Naive thymus-derived CD4-positive, alpha-beta T cell (primary cell): ENCODE measurements around the gene GSAP. TPM values are rescaled to one million over a fixed set of nuclear protein-coding genes. Genes with fewer than 3 reads are reported as not detected.
"Not testable (repeated sequence)": the region's sequence is repeated elsewhere in the genome, so short reads cannot be mapped to it uniquely, and the experiment has no call there.

Experiments
- ATAC-seq: fragments of 150-1000 bp; cut with Tn5 transposase; 2 replicates; pipeline ENCODE4 v1.10.0; 2021; ENCODE audit warnings: mild to moderate bottlenecking, moderate library complexity
- CTCF ChIA-PET: fragments of 350-600 bp; sonication (Branson Sonifier 250); formaldehyde crosslinking; loops from one replicate; lab custom pipeline; 2021; ENCODE audit warnings: antibody characterized with exemption; lab: Charles Lee
- POLR2A ChIA-PET: fragments of 350-600 bp; sonication (Branson Sonifier 250); formaldehyde crosslinking; loops from one replicate; lab custom pipeline; 2021; ENCODE audit warnings: antibody characterized with exemption, inconsistent platforms; lab: Charles Lee
- DNase-seq, 9 donors: peaks; one replicate each; pipeline versions ENCODE4 v3.0.0 to v3.0.0-alpha.2; 2020 to 2022; ENCODE audit warnings: mixed read lengths in 1 of 9
- H3K27ac ChIP-seq: one replicate; pipeline ENCODE4 v1.7.0; 2013; ENCODE audit warnings: mild to moderate bottlenecking, low read depth, low read length, moderate library complexity
- H3K27me3 ChIP-seq, 2 donors: one replicate each; pipeline ENCODE4 v1.7.0; 2013; ENCODE audit warnings: low read length in 2 of 2, mild to moderate bottlenecking in 2 of 2, moderate library complexity in 2 of 2; ENCODE audit not compliant: control insufficient read depth in 2 of 2, insufficient read depth in 2 of 2
- H3K36me3 ChIP-seq, 3 experiments: 1 replicate in 2 of 3; 2 replicates in 1 of 3; pipeline ENCODE4 v1.7.0; 2013; ENCODE audit warnings: low read length in 3 of 3, mild to moderate bottlenecking in 3 of 3, moderate library complexity in 1 of 3; ENCODE audit not compliant: insufficient read depth in 3 of 3, control insufficient read depth in 2 of 3
- H3K4me1 ChIP-seq, 2 donors: one replicate each; pipeline ENCODE4 v1.7.0; 2013; ENCODE audit warnings: low read length in 2 of 2, mild to moderate bottlenecking in 2 of 2, moderate library complexity in 1 of 2; ENCODE audit not compliant: control insufficient read depth in 2 of 2, insufficient read depth in 2 of 2
- H3K4me3 ChIP-seq: 2 replicates; pipeline ENCODE4 v1.7.0; 2013; ENCODE audit warnings: mild to moderate bottlenecking, low read length
- H3K9me3 ChIP-seq, 3 experiments: 1 replicate in 2 of 3; 2 replicates in 1 of 3; pipeline ENCODE4 v1.7.0; 2013; ENCODE audit warnings: low read length in 3 of 3; ENCODE audit not compliant: control insufficient read depth in 2 of 3
- H3K27ac Mint-ChIP-seq, 9 donors: one replicate each; pipeline ENCODE4 v1.8.0; 2020 to 2022; ENCODE audit warnings: mixed read lengths in 9 of 9, mild to moderate bottlenecking in 8 of 9, moderate library complexity in 5 of 9, inconsistent platforms in 2 of 9
- H3K27me3 Mint-ChIP-seq, 5 donors: one replicate each; pipeline ENCODE4 v1.8.0; 2021 to 2022; ENCODE audit warnings: mixed read lengths in 5 of 5, mild to moderate bottlenecking in 1 of 5
- H3K36me3 Mint-ChIP-seq, 5 donors: one replicate each; pipeline ENCODE4 v1.8.0; 2020 to 2022; ENCODE audit warnings: mixed read lengths in 5 of 5, mild to moderate bottlenecking in 3 of 5, inconsistent platforms in 1 of 5
- H3K4me1 Mint-ChIP-seq, 7 donors: one replicate each; pipeline ENCODE4 v1.8.0; 2020 to 2022; ENCODE audit warnings: mixed read lengths in 7 of 7, mild to moderate bottlenecking in 3 of 7, inconsistent platforms in 1 of 7
- H3K4me3 Mint-ChIP-seq, 10 donors: one replicate each; pipeline ENCODE4 v1.8.0; 2020 to 2022; ENCODE audit warnings: mild to moderate bottlenecking in 10 of 10, mixed read lengths in 10 of 10, moderate library complexity in 6 of 10, inconsistent platforms in 2 of 10
- H3K9me3 Mint-ChIP-seq, 11 donors: one replicate each; pipeline ENCODE4 v1.8.0; 2020 to 2022; ENCODE audit warnings: mixed read lengths in 11 of 11, mild to moderate bottlenecking in 4 of 11, inconsistent platforms in 1 of 11, moderate library complexity in 1 of 11
- intact Hi-C, 2 donors: fragments of 100-400 bp; cut with micrococcal nuclease; formaldehyde crosslinking; loops; one replicate each; pipeline ENCODE4 v1.15.1; 2023
- polyA plus RNA-seq, 2 donors: library from polyadenylated mRNA; unstranded; fragments of 300-500 nt; fragmentation: Illumina TruSeq; gene quantifications; one replicate each; pipeline ENCODE4 v1.2.3, GENCODE V29; 2021
- total RNA-seq, 6 experiments: library from RNA in 5 of 6; stranded (reverse) in 5 of 6; gene quantifications; 1 replicate in 5 of 6; 2 replicates in 1 of 6; pipeline ENCODE4 v1.2.3 and lab custom pipeline; 2021 to 2026

Gene GSAP
- total and polyA plus RNA-seq, 7 experiments from 2014 or later, result 6.6 to 59.8 (median 29.1) TPM

DNA sequence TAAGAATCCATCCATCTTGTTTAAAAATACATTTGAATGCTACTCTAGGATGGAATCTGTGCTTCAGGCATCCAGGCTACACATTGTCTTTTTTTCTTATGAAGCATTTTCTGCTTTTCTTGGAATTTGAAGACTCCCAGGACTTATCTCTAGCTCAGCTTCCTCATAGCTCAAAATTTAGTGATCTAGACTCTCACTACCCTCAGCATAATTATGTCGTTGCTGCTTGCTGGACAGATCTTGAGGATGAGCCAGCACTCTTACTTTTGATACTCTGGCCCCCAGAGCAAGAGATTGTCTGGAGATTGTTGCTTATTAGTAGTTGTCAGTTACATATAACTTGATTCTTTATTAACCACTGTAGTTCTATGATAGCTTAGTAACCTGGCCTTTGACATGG, 133.3 kb downstream of the GSAP start:
- intact Hi-C loops, result no loop called here
- Mint-ChIP-seq H3K27ac (no peak overlapping the region), H3K9me3 (peaks cover 0 to 4% (median 0%) of the 10 kb centered on the region in 11 donors), H3K36me3 (peaks cover 3 to 54% (median 31%) of the 10 kb centered on the region in 5 donors), H3K4me3 (no peak overlapping the region), H3K4me1 (peaks cover 0 to 1% (median 0%) of the 10 kb centered on the region in 7 donors), H3K27me3 (no peaks in the 10 kb centered on the region)
- Histone ChIP-seq H3K9me3 (no peaks in the 10 kb centered on the region), H3K4me1 (no peaks in the 10 kb centered on the region), H3K27ac (no peak overlapping the region), H3K4me3 (no peak overlapping the region), H3K27me3 (no peaks in the 10 kb centered on the region), H3K36me3 (peaks cover 0 to 14% (median 0%) of the 10 kb centered on the region in 3 experiments)
- ATAC-seq, result no peak
- CTCF ChIA-PET, result no interaction called here
- DNase-seq, result no peak
- POLR2A ChIA-PET, result no interaction called here

- peaks cover 0 to 4% (median 0%) of the 10 kb centered on the region in 3 experiments for H3K36me3 ChIP-seq
- Mint-ChIP-seq H3K4me1 (peaks cover 0 to 1% (median 0%) of the 10 kb centered on the region in 7 donors), H3K4me3 (no peak overlapping the region), H3K36me3 (peaks cover 2 to 49% (median 21%) of the 10 kb centered on the region in 5 donors), H3K9me3 (peaks cover 0 to 2% (median 0%) of the 10 kb centered on the region in 11 donors), H3K27ac (no peak overlapping the region), H3K27me3 (no peaks in the 10 kb centered on the region)
- intact Hi-C loops, result no loop called here
- no peak overlapping the region for H3K27ac ChIP-seq
- no peaks in the 10 kb centered on the region for H3K27me3 ChIP-seq
- DNase-seq, result no peak
- no peaks in the 10 kb centered on the region for H3K9me3 ChIP-seq
- H3K4me3 ChIP-seq, result no peak overlapping the region
- no peak for ATAC-seq
- CTCF ChIA-PET, result no interaction called here
- H3K4me1 ChIP-seq, result no peaks in the 10 kb centered on the region
- POLR2A ChIA-PET, result no interaction called here
These were observed 134.2 kb downstream of the GSAP start for GRCh38 chr7:77281780-77282478.

GRCh38 chr7:77276120-77276519, 140.0 kb downstream of the GSAP start:
- Histone ChIP-seq H3K36me3 (peaks cover 0 to 4% (median 0%) of the 10 kb centered on the region in 3 experiments), H3K9me3 (no peaks in the 10 kb centered on the region), H3K4me1 (no peaks in the 10 kb centered on the region), H3K4me3 (no peak overlapping the region), H3K27ac (no peak overlapping the region), H3K27me3 (no peaks in the 10 kb centered on the region)
- Mint-ChIP-seq H3K27ac (no peak overlapping the region), H3K36me3 (peaks cover 0 to 45% (median 23%) of the 10 kb centered on the region in 5 donors), H3K27me3 (no peaks in the 10 kb centered on the region), H3K9me3 (peaks cover 0 to 2% (median 0%) of the 10 kb centered on the region in 11 donors), H3K4me3 (no peak overlapping the region), H3K4me1 (peaks cover 4 to 13% (median 9%) of the 10 kb centered on the region in 7 donors)
- ChIA-PET POLR2A (interaction anchor here (0.8 kb wide), 1 partner anchor 53 kb away, joined by 3 read pairs; no protein-coding TSS in a partner anchor), CTCF (no interaction called here)
- ATAC-seq (peak; percentile 54), DNase-seq (no peak)
- intact Hi-C loops, result no loop called here

GRCh38 chr7:77275663-77276062, 140.5 kb downstream of the GSAP start:
- H3K4me3 Mint-ChIP-seq, H3K9me3 ChIP-seq, POLR2A ChIA-PET, H3K27ac Mint-ChIP-seq, H3K4me3 ChIP-seq, H3K27ac ChIP-seq, H3K27me3 ChIP-seq, H3K36me3 ChIP-seq, CTCF ChIA-PET, H3K27me3 Mint-ChIP-seq, H3K4me1 ChIP-seq, DNase-seq, intact Hi-C loops, ATAC-seq, H3K9me3 Mint-ChIP-seq: not testable (repeated sequence)
- H3K36me3 Mint-ChIP-seq, result peaks cover 0 to 45% (median 23%) of the 10 kb centered on the region in 5 donors
- H3K4me1 Mint-ChIP-seq, result peaks cover 4 to 13% (median 9%) of the 10 kb centered on the region in 7 donors

DNA sequence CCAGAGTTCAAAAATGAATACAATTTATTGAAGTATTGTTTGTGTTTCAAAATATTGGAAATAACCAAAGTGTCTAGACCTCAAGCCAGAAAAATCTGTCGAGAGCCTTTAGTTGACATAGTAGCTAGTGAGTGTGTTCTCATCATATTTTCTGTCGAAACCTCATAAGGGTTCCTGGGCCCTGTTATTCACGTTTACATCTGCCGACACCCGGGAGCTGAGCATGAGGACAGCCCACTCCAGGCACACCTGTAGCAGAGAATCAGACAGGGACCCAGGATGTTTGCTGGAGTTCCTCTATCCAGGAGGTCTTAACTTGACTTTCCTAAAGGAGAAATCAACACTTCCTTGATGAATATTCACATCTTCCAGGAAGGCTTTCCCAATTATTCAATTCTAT, 144.4 kb downstream of the GSAP start:
- no peaks in the 10 kb centered on the region for H3K4me1 ChIP-seq
- DNase-seq (no peak), ATAC-seq (no peak)
- POLR2A ChIA-PET, result no interaction called here
- intact Hi-C loops, result no loop called here
- H3K9me3 ChIP-seq, result no peaks in the 10 kb centered on the region
- no peak overlapping the region for H3K4me3 Mint-ChIP-seq
- no peak overlapping the region for H3K27ac ChIP-seq
- no peaks in the 10 kb centered on the region for H3K27me3 Mint-ChIP-seq
- CTCF ChIA-PET, result no interaction called here
- H3K36me3 ChIP-seq, result no peaks in the 10 kb centered on the region
- no peak overlapping the region for H3K27ac Mint-ChIP-seq
- H3K4me3 ChIP-seq, result no peak overlapping the region
- H3K4me1 Mint-ChIP-seq, result peaks cover 4 to 14% (median 10%) of the 10 kb centered on the region in 7 donors
- H3K9me3 Mint-ChIP-seq, result peaks cover 0 to 2% (median 0%) of the 10 kb centered on the region in 11 donors
- H3K36me3 Mint-ChIP-seq, result peaks cover 0 to 41% (median 32%) of the 10 kb centered on the region in 5 donors
- H3K27me3 ChIP-seq, result no peaks in the 10 kb centered on the region

- Mint-ChIP-seq H3K4me3 (no peak overlapping the region), H3K36me3 (peaks cover 0 to 39% (median 27%) of the 10 kb centered on the region in 5 donors), H3K9me3 (peaks cover 0 to 2% (median 0%) of the 10 kb centered on the region in 11 donors), H3K27me3 (no peaks in the 10 kb centered on the region), H3K27ac (no peak overlapping the region), H3K4me1 (peaks cover 0 to 20% (median under 1%) of the 10 kb centered on the region in 7 donors)
- ATAC-seq, result no peak
- no peaks in the 10 kb centered on the region for H3K4me1 ChIP-seq
- intact Hi-C loops, result no loop called here
- no peaks in the 10 kb centered on the region for H3K27me3 ChIP-seq
- no peaks in the 10 kb centered on the region for H3K36me3 ChIP-seq
- DNase-seq, result no peak
- no peak overlapping the region for H3K27ac ChIP-seq
- ChIA-PET POLR2A (no interaction called here), CTCF (interaction anchor here (1.2 kb wide), 1 partner anchor 23 kb away, joined by 3 read pairs; no protein-coding TSS in a partner anchor)
- H3K4me3 ChIP-seq, result no peak overlapping the region
- no peaks in the 10 kb centered on the region for H3K9me3 ChIP-seq
These were observed 146.1 kb downstream of the GSAP start for GRCh38 chr7:77270094-77270480.
